GM19463 (cell line): Measurements from ENCODE around the gene ARHGAP30.
A peak's percentile ranks its signal among the peaks of the same experiment; 100 is the strongest.
"Not testable (repeated sequence)": the region's sequence is repeated elsewhere in the genome, so short reads cannot be mapped to it uniquely, and the experiment has no call there.

Experiments
- ATAC-seq: cut with Tn5 transposase; IDR thresholded peaks from one replicate; pipeline ENCODE4 v1.9.1; 2021; ENCODE audit warnings: mild to moderate bottlenecking, moderate library complexity; ENCODE audit not compliant: unreplicated experiment

Gene ARHGAP30

DNA sequence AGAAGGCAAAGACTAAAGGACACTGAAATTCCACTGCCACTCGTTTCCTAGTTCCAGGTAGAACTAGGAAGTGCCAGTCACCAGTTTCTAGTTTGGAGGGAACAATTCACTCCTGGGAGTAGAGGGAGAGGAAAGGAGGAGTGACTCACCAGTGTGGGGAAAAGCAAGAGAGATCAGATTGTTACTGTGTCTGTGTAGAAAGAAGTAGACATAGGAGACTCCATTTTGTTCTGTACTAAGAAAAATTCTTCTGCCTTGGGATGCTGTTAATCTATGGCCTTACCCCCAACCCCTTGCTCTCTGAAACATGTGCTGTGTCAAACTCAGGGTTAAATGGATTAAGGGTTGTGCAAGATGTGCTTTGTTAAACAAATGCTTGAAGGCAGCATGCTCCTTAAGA lies 53.0 kb downstream of the ARHGAP30 start:
- not testable (repeated sequence) for ATAC-seq

DNA sequence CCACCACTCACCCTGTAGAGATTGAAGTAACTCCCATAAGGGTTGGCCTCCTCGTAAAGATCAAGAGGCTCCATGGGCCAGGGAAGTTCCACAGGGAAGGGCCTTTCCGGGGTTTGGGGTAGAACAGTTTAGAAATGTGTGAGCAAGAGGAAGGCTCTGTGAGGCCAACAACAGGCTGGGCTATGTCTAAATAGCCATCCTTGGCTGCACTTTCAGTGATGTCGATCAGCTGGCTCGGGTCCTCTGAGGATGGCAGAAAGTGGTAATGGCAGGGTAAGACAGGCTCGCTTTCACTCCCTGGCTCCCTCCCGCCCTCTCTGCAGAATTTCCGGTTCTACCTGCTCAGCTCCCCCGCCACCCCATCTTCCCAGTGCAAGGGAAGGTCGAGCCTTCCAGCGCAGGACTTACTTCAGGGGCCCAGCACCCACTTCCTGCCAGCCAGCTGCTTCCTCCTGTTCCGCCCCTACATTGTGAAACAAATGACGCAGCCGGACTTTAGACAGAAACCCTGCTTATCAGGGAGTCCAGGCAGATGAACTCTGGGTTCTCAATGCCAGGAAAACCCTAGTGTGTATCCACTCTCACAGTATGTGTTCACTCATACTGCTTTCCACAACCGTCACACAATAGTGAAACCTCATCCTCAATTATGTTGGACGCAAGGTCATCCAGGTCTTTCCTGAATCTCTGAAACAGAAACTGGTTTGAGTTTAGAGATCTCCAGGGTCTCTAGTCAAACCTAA lies 56.0 kb downstream of the ARHGAP30 start:
- peak; percentile 87 for ATAC-seq

DNA sequence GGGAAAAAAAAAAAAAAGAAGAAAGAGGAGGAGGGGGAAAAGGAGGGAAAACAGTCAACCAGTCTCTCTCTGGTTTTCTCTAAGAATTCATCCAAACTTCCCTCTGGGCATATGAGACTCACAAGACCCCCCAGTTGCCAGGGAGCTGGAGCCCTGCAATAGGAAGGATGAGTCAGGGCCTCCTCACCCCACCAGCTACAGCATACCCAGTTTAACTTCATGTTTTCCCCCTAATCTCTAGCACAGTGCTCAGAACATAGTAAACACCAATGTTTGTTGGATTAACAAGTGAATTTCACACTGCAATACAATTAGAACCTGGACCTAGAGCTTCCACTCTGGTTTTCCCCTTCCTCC lies 56.6 kb downstream of the ARHGAP30 start:
- peak; percentile 21 for ATAC-seq

- ATAC-seq: no peak
Observed at GRCh38 chr1:161012420-161012819, 57.3 kb downstream of the ARHGAP30 start.

DNA sequence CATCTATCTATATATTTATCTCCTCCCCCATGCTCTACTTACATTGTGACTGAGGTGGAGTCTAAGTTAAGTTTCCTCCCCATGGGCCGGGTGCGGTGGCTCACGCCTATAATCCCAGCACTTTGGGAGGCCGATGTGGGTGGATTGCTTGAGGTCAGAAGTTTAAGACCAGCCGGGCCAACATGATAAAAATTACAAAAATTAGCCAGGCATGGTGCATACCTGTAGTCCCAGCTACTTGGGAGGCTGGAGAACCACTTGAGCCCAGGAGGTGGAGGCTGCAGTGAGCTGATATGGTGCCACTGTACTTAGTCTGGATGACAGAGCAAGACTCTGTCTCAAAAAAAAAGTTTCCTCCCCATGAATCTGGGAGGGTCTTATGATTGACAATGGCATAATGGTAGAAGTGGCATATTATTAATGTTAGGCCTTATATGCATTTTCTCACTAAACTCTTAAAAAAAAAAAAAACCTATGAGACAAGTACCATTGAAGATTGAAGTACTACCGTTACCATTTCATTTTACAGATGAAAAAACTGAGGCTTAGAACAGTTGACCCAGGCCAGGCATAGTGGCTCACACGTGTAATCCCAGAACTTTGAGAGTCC lies 60.0 kb downstream of the ARHGAP30 start:
- no peak for ATAC-seq

- ATAC-seq: no peak
Observed at GRCh38 chr1:161008869-161009510, 60.7 kb downstream of the ARHGAP30 start.

DNA sequence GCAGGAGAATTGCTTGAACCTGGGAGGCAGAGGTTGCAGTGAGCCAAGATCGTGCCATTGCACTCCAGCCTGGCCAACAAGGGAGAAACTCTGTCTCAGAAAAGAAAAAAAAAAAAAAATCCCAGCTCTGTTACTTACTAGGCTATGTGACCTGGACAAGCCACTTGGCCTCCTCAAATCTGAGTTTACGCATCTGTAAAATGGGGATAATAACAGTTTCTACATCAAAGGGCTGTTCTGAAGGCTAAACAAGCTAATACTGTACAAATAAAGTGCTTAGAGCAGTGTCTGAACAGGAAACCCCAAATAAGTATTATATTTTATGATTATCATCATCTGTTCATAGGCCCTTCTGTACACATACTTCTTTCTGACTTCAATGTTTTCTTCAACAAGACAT lies 62.3 kb downstream of the ARHGAP30 start:
- ATAC-seq: no peak

DNA sequence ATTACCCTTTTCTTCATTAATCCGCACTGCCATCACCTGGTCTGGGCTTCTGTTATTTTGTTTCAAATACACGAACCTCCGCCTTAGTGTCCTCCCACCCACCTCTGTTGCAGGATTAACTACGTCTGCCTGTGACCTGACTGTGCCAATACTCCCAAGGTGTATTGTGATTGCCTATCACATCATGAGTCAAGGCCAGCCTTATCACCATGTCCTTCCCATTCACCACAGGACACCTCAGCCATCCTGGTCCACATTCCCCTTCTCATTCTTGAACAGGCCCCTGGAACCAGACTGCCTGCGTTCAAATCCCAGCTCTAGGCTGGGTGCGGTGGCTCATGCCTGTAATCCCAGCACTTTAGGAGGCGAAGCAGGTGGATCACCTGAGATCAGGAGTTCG lies 63.1 kb downstream of the ARHGAP30 start:
- no peak for ATAC-seq

DNA sequence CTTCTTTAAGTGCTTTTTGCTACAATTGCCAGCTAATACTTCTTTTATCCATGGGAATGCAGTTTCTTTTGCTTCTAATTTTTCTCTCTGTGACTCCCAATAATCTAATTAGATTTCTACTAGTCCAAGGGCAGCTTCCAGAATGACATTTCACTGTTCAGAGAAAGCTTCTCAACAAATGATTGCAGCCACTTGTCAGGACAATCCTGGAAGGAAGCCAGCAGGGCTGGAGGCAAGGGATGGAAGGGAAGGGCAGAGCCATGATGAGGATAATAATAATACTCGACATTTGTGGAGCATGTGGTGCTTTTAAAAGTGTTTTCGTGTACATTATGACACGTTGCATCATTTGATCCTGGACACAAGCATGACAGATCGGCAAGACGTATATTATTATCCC lies 68.2 kb downstream of the ARHGAP30 start:
- ATAC-seq: no peak

DNA sequence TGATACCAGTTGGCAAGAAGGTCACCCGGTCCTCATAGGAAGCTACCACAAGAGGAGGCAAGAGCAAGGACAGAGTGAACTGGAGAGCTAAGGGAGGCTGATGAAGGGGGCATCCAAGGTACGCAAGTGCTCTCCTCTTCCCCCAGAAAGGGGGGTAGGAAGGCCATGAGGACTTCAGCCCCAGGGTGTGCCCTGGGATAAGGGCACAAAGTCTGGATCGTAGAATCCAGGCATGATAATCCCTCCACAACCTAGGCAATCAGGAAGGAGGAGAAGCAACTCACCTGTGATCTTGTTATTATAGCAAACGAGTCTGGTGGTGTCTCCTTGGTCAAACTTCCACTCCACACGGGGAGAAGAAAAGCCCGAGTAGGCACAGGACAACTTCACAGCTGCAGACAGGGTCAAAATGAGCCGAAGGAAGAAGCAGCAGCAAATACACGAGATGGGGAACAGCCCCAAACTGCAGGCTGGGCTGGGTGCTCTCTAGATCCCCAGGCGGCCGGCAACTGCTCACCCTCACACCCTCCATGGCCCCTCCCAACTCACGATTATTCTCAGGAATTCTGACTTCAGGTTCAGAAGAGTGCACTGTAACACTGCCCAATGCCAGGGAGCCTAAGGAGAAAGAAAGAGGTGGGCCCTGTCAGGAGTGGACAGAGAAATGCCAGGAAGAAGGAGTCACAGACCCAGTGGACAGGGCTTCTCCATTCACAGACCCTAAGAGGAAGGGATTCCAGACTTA lies 68.8 kb downstream of the ARHGAP30 start:
- no peak for ATAC-seq

GRCh38 chr1:160999376-160999775 lies 70.3 kb downstream of the ARHGAP30 start:
- no peak for ATAC-seq

GRCh38 chr1:160997323-160998038 lies 72.2 kb downstream of the ARHGAP30 start:
- ATAC-seq: no peak
